Measurements from ENCODE around the gene CIAO2B.

The CIAO2B gene

DNA sequence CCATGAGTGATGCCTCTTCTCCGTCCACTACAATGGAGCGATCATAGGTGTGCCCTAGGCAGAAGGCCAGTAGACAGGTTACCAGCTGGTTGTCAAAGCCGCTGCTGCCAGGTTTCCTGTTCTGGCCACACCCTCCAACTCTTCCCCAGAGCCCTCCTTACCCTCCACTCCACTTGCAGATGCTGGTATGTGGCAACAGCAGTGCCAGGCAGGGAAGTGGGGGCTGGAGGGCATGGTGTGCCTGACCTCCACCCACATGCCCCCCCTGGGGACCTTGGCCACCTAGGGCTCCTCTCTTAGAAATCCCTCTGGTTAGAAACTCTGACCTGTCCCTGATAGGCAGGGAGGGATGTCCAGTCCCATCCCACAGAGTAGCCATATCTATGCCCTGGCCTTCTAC, 10.3 kb downstream of the CIAO2B start:
- Mint-ChIP-seq H3K27ac (no peak overlapping the region), H3K4me1 (ENCODE audit: low read depth) (peaks cover 16% of the 10 kb centered on the region), H3K9me3 (no peaks in the 10 kb centered on the region), H3K27me3 (peaks cover 55% of the 10 kb centered on the region), H3K4me3 (no peak overlapping the region), H3K36me3 (ENCODE audit: low read depth) (no peaks in the 10 kb centered on the region)
- no peak for DNase-seq

- Mint-ChIP-seq H3K27ac (no peak overlapping the region), H3K27me3 (peaks cover 55% of the 10 kb centered on the region), H3K4me1 (ENCODE audit: low read depth) (peaks cover 11% of the 10 kb centered on the region), H3K36me3 (ENCODE audit: low read depth) (no peaks in the 10 kb centered on the region), H3K9me3 (no peaks in the 10 kb centered on the region), H3K4me3 (no peak overlapping the region)
- DNase-seq = no peak
These were observed 10.9 kb downstream of the CIAO2B start for GRCh38 chr16:66923247-66923731.

DNA sequence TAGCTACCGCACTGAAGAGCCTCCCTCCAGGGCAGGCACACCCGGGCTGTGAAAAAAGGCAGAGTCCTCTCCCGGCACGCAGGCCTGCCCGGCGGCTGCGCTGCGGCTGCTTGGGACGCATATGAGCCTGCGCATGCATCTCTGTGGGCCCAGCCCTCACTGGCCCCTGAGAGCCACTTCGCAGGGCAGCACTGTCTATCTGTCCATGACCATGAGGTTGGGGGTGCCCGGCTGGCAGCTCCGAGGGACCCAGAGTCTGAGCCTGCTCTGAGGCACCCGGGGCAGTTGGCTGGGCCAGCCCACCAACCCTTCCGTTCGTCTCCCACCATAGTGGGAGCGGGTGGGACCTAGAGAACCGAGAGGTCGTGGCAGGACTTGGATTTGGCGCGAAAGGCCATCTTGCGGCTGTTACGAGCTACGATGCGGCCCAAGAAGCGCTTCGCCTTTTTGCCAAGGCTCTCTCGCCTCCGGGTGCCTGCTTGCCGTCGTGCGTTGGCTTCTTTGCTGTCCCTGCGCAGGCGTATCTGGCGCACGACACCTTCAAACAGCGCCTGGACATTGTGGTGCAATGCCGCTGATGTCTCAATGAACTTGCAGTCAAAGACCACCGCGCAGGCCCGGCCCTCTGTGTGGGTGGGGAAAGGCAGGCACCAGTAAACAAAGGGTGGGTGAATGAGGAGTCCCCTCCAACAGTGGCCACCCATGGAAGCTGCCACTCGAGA, 12.3 kb downstream of the CIAO2B start:
- H3K27me3 Mint-ChIP-seq = peaks cover 55% of the 10 kb centered on the region
- no peak overlapping the region for H3K27ac Mint-ChIP-seq
- no peak for DNase-seq
- no peaks in the 10 kb centered on the region for H3K36me3 Mint-ChIP-seq (ENCODE audit: low read depth)
- no peaks in the 10 kb centered on the region for H3K9me3 Mint-ChIP-seq
- no peak overlapping the region for H3K4me3 Mint-ChIP-seq
- peaks cover 9% of the 10 kb centered on the region for H3K4me1 Mint-ChIP-seq (ENCODE audit: low read depth)

DNA sequence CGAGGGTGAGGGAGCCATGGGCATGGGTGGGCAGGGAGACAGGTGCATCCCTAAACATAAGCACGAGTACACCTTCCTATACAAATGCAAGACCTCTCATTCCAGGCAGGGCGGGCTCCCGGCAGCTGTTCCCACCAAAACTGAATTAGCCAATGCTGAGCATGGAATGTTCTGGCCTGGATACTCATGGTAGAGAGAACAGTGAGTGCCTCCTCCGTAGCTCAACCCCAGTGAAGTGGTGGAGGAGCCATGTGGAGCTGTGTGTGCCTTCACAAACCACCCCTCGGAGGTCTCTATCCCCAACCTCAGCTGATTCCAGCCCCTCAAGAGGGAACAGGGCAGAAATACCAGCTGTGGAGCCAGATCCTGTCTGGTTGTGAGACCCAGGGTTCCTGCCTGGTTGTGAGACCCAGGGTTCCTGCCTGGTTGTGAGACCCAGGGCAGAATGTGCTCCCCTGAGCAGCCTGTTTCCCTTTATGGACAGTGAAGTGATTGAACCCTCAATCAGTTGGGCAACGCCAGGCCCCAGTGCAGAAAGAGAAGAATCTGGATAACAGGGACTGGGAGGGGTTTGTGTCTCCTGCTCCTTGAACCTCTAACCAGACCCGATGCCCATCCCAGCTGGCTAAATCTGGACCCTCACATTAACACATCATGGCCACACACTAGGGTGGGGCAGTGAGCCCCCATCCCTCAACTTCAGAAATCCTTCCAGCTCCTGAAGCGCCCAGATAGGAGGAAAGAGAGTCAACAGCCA, 13.1 kb downstream of the CIAO2B start:
- H3K4me3 Mint-ChIP-seq = no peak overlapping the region
- DNase-seq = no peak
- peaks cover 9% of the 10 kb centered on the region for H3K4me1 Mint-ChIP-seq (ENCODE audit: low read depth)
- H3K27ac Mint-ChIP-seq = no peak overlapping the region
- peaks cover 48% of the 10 kb centered on the region for H3K27me3 Mint-ChIP-seq
- no peaks in the 10 kb centered on the region for H3K9me3 Mint-ChIP-seq
- no peaks in the 10 kb centered on the region for H3K36me3 Mint-ChIP-seq (ENCODE audit: low read depth)

DNA sequence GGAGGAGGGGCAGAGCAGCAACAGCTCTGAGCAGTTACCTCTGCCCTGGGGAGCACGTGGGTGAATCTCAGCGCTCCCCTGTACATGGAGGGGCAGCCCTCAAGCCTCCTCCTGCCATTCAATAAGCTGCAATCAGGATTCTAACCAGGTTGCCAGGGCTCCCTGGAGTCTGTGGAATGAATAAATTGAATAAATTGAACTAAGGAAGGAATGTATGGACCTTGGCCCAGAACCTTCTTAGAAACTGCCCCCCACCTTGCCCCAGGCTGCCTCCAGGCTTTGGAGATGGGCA, 14.0 kb downstream of the CIAO2B start:
- no peak overlapping the region for H3K27ac Mint-ChIP-seq
- H3K9me3 Mint-ChIP-seq = no peaks in the 10 kb centered on the region
- H3K4me3 Mint-ChIP-seq = no peak overlapping the region
- peaks cover 40% of the 10 kb centered on the region for H3K27me3 Mint-ChIP-seq
- DNase-seq = no peak
- peaks cover 3% of the 10 kb centered on the region for H3K4me1 Mint-ChIP-seq (ENCODE audit: low read depth)
- H3K36me3 Mint-ChIP-seq (ENCODE audit: low read depth) = no peaks in the 10 kb centered on the region

DNA sequence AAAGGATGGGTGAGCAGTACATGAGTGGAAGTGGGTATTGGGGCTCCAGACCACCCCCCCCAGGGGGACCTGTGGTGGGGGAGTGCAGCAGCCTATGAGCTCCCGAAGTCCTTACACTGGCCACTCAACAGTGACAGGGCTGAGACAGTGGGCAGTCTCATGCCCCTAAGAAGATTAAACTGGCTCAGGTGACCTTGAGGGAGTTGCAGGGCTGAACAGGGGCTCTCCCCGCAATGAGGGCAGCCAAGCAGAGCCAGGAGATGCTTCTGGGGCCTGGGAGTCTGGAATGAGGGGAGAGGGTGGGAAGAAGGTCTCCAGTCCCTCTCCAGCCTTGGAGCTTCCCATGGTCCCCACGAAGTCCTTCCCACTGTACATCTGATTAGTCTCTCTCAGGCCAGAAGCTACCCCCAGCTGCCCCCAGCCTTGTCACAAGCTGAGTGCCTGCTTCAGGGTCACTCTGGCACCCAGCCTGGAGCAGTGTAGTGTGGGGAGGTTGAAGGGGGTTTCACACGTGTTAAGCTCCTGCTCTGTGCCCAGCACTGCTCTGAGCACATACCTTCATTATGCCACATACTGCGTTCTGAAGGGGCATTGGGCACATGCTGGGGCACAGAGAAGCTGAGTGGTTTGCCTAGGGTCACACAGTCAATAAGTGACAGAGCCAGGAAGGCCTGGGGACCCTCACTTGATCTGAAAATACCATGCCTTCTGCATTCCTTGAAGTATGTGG, 14.5 kb downstream of the CIAO2B start:
- no peaks in the 10 kb centered on the region for H3K9me3 Mint-ChIP-seq
- H3K36me3 Mint-ChIP-seq (ENCODE audit: low read depth) = no peaks in the 10 kb centered on the region
- H3K27me3 Mint-ChIP-seq = peaks cover 38% of the 10 kb centered on the region
- H3K27ac Mint-ChIP-seq = no peak overlapping the region
- H3K4me1 Mint-ChIP-seq (ENCODE audit: low read depth) = peaks cover 2% of the 10 kb centered on the region
- H3K4me3 Mint-ChIP-seq = no peak overlapping the region
- DNase-seq = no peak

GRCh38 chr16:66918803-66919568, 15.2 kb downstream of the CIAO2B start, which contains the start of gene CDH16:
Gene CDH16, minus strand, starts transcription at chr16:66918885. Its CDS starts 820 bp downstream, at chr16:66918065.
- DNase-seq = no peak
- Mint-ChIP-seq H3K27ac (no peak within 1 kb of the TSS), H3K9me3 (no peaks in the 10 kb centered on the region), H3K4me3 (no peak within 1 kb of the TSS), H3K4me1 (ENCODE audit: low read depth) (no peaks in the 10 kb centered on the region), H3K36me3 (ENCODE audit: low read depth) (no peaks in the 10 kb centered on the region), H3K27me3 (peaks cover 31% of the 10 kb centered on the region)

DNA sequence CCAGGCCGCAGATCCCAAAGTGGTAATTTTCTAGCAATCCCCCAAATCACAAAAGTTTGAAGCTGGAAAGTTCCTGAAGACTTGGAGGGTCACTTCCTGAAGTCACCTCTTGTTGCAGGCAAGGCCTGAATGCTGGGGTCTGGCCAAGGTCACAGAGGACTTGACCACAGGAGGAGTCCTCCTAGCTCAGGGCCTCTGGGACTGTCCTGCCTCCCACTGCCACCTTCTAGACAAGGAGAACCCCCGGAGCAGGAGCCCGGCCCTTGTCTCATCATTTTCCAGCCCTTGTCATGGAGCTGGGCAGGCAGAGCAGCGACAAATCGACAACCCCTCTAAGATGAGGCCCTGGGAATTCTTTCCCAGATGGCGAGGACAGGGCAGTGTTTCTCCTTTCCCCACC, 15.8 kb downstream of the CIAO2B start:
- no peaks in the 10 kb centered on the region for H3K9me3 Mint-ChIP-seq
- DNase-seq = no peak
- no peaks in the 10 kb centered on the region for H3K4me1 Mint-ChIP-seq (ENCODE audit: low read depth)
- H3K36me3 Mint-ChIP-seq (ENCODE audit: low read depth) = no peaks in the 10 kb centered on the region
- H3K27me3 Mint-ChIP-seq = peaks cover 25% of the 10 kb centered on the region
- H3K4me3 Mint-ChIP-seq = no peak overlapping the region
- H3K27ac Mint-ChIP-seq = no peak overlapping the region

DNA sequence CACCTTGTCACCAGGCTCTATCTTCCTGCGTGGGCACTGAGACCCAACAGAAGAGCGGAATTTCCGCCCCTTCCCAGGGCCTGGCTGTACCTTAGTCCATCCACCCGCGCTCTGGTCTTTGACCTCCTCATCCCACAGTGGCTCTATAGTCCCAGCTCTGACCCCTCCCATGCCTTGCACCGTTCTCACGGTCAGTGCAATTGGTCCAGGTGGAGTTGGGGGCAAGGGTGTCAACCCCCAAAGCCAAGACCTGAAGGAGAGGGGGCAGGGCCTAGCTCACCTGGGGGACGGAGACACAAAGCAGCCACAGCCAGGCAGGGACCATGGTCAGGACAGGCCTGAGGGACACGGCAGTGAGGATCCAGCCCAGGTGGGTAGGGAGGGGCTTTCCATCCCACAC, 16.5 kb downstream of the CIAO2B start:
- no peak for DNase-seq
- Mint-ChIP-seq H3K4me3 (no peak overlapping the region), H3K9me3 (no peaks in the 10 kb centered on the region), H3K4me1 (ENCODE audit: low read depth) (no peaks in the 10 kb centered on the region), H3K36me3 (ENCODE audit: low read depth) (no peaks in the 10 kb centered on the region), H3K27me3 (peaks cover 19% of the 10 kb centered on the region), H3K27ac (no peak overlapping the region)

- H3K9me3 Mint-ChIP-seq = no peaks in the 10 kb centered on the region
- no peak overlapping the region for H3K27ac Mint-ChIP-seq
- DNase-seq = no peak
- H3K4me1 Mint-ChIP-seq (ENCODE audit: low read depth) = no peaks in the 10 kb centered on the region
- H3K4me3 Mint-ChIP-seq = no peak overlapping the region
- H3K27me3 Mint-ChIP-seq = peaks cover 14% of the 10 kb centered on the region
- H3K36me3 Mint-ChIP-seq (ENCODE audit: low read depth) = no peaks in the 10 kb centered on the region
These were observed 17.7 kb downstream of the CIAO2B start for GRCh38 chr16:66916518-66916917.

GRCh38 chr16:66915041-66915440, 19.2 kb downstream of the CIAO2B start:
- Mint-ChIP-seq H3K4me3 (no peak overlapping the region), H3K27me3 (peaks cover 4% of the 10 kb centered on the region), H3K9me3 (no peaks in the 10 kb centered on the region), H3K4me1 (ENCODE audit: low read depth) (no peaks in the 10 kb centered on the region), H3K27ac (no peak overlapping the region), H3K36me3 (ENCODE audit: low read depth) (no peaks in the 10 kb centered on the region)
- DNase-seq = no peak

GRCh38 chr16:66914541-66914940, 19.7 kb downstream of the CIAO2B start:
- no peak for DNase-seq
- no peaks in the 10 kb centered on the region for H3K4me1 Mint-ChIP-seq (ENCODE audit: low read depth)
- peaks cover 4% of the 10 kb centered on the region for H3K27me3 Mint-ChIP-seq
- H3K27ac Mint-ChIP-seq = no peak overlapping the region
- no peak overlapping the region for H3K4me3 Mint-ChIP-seq
- H3K36me3 Mint-ChIP-seq (ENCODE audit: low read depth) = no peaks in the 10 kb centered on the region
- H3K9me3 Mint-ChIP-seq = no peaks in the 10 kb centered on the region

GRCh38 chr16:66913711-66914110, 20.5 kb downstream of the CIAO2B start:
- H3K27me3 Mint-ChIP-seq = no peaks in the 10 kb centered on the region
- no peaks in the 10 kb centered on the region for H3K4me1 Mint-ChIP-seq (ENCODE audit: low read depth)
- H3K27ac Mint-ChIP-seq = no peak overlapping the region
- no peaks in the 10 kb centered on the region for H3K9me3 Mint-ChIP-seq
- H3K36me3 Mint-ChIP-seq (ENCODE audit: low read depth) = no peaks in the 10 kb centered on the region
- DNase-seq = no peak
- no peak overlapping the region for H3K4me3 Mint-ChIP-seq

- H3K9me3 Mint-ChIP-seq = no peaks in the 10 kb centered on the region
- H3K36me3 Mint-ChIP-seq (ENCODE audit: low read depth) = no peaks in the 10 kb centered on the region
- H3K4me3 Mint-ChIP-seq = no peak overlapping the region
- H3K27ac Mint-ChIP-seq = no peak overlapping the region
- no peak for DNase-seq
- no peaks in the 10 kb centered on the region for H3K27me3 Mint-ChIP-seq
- no peaks in the 10 kb centered on the region for H3K4me1 Mint-ChIP-seq (ENCODE audit: low read depth)
These were observed 21.1 kb downstream of the CIAO2B start for GRCh38 chr16:66913081-66913480.
